Stimulated activated CD8-positive, alpha-beta memory T cell treated with anti-CD3 and anti-CD28 coated beads, Interleukin-2, amount 100 ng/mL, for 48 hours (primary cell): ENCODE measurements around the gene BMP8A.
"Not testable (repeated sequence)": the region's sequence is repeated elsewhere in the genome, so short reads cannot be mapped to it uniquely, and the experiment has no call there.

Experiments used
- DNase-seq, 2 donors: peaks; one replicate each; pipeline ENCODE4 v3.0.0-alpha.2; 2020; ENCODE audit warnings: low read depth in 2 of 2

Gene BMP8A

DNA sequence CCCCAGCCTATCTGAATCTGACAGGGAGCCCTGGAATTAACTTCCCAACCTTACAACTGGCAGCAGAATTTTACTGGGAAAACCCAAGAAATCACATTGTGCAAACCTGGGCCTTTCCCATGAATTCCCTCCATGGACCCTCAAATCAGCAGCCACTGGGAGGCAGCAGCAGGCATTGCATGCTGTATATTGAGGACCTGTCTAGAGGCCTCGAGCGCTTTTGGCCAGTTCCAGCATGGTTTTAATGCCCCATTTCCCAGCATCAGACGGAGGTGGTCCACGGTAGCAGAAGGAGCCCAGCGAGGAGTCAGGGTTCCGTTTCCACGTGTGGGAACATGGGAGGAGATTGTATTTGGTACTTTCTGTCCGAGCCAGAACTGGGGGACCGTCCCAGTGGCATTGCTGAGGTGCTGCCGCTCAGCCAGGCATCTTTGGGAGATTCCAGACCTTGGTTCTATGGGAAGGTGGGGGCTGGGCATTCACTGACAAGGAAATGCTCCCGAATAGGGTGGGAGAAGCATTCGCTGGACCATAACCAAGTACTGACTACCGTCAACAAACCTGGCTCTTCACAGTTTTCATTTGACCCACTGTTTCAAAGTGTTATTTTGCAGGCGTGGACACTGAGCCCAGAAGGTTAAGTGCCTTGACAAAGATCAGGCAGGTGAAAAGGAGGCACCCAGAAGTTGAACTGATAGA, 15.9 kb downstream of the BMP8A start:
- DNase-seq: no peak

DNA sequence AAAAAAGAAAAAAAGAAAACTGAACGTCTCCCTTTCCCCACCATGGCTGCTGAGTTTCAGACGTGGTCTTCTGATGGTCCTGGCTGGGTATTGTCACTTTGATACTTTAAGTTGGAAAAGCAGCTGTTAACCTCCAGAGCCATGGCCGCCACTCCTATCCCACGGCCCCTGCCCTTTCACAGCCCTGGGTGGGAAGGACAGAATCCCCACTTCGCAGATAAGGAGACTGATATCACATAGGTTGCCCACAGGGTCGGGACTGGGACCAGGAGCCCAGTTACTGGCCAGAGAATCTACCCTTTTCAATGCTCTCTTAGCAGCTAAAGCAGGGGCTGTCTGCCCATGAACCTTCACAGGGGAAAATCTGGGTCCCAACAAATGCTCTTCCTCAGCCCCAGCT, 16.8 kb downstream of the BMP8A start:
- DNase-seq: no peak

DNA sequence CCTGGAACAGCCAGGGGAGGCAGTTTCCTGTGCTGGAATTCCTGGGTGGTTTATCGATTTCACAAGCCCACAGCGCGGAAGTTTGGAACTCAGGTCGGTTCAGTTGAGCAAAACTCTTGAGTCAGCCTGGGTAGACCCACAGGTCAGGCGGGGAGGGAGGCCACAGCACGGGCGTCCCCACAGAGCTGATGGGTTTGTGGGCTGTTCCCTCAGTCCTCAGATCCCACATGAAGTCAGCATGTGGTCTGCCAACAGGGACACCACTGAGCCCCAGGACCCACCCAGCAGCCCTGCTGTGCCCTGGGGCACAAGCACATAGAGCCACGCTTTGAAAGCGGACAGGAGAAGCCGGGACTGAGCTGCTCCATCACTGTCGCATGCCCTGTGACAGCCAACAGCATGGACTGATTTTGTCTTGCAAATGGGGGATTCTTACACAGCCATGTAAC, 17.4 kb downstream of the BMP8A start:
- DNase-seq: no peak

DNA sequence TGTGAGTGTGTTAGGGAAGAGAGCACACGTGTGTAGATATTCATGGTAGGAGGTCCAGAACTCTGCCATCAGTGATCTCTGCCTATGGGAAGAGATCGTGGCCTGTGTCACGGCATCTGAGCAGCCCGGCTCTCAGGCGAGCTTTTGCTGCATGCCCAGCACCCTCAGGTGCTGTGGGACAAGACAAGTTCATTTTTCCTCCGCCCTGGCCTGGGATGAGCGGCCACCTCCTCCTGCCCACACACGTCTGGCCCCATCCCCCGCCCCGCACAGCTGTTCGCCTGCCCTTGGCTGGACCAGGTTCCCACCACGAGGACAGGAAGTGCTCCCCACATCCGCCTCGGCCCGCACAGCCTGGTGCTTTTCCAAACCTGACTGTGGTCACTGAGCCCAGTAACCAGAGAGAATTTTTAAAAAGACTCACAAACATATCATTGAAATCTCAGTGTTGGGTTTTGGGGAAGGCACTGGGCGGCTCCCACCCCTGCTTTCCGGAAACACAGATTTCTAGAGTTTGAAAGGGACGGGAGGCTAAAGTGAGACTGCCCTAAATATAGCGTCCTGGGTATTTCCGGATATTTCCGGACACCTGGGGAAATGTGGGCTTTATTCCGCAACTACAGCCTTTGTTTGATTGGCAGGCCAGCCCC, 18.0 kb downstream of the BMP8A start:
- no peak for DNase-seq

DNA sequence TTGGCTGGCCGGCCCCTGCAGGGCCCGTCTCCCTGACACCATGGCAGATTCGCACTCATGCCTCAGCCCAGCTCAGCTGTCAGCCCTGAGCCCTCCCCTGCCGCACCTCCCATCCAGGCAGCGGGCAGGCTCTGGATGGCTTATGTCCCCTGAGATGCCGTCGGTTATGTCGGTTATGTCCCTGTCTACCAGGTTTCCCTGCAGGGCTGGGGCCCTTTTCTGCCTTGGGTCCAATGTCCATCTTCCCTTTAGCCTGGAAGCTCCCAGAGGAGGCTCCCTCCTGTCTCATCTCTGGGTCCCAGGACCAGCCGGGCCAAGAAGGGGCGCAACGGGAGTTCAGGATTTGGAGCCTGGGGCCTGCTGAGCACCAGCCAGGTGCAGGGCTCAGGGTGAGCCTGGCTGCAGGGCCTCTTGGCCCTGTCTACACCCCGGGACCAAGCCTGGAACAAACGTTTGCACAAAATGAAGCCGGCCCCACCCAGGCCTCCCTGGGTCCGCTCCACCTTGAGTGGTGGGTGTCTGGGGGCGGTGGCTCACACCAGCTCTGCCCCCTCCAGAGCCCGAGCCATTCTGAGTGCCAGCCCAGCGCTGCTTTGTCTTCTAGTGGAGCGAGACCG, 19.2 kb downstream of the BMP8A start:
- not testable (repeated sequence) for DNase-seq

DNA sequence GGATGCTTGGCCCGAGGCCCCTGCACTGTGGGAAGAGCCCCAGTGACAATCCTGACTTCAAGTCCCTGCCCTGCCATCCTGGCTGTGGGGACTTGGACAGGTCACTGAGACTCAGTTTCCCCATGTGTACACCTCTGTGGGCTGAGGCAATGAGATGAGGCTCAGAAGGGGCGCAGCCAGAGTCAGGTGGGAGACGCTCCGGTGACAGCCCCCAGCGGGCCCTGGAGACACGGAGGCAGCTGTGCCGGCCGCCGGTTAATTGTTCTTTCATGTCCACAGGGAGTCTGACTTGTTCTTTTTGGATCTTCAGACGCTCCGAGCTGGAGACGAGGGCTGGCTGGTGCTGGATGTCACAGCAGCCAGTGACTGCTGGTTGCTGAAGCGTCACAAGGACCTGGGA, 20.0 kb downstream of the BMP8A start:
- DNase-seq: not testable (repeated sequence)

DNA sequence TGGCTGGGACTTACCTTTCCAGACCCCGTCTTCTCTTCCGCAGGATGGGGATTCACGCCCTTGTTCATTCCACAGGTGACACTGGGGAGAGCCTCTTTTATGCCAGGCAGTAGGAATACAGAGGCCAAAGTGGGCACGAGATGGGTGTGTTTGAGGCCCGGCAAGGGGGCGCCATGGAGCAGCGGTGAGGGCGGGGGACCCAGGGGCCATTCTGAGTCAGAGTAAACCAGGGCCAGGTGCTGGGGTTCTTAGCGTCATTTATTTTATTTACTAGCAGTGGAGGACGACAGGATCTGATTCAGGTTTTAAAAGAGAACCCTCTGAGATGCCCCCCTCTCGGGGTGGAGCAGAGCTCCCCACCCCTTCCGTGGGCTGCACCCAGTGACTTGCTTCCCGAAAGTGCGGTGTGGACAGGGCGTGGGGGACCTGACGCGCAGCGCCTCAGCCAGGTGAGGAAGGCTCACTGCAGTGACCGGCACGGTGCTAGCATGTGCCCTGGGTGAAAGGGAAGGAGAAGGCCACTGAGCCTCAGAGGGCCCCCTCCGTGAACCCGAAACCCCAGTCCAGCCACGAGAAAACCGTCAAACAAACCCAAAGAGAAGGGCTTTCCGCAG, 20.9 kb downstream of the BMP8A start:
- DNase-seq: not testable (repeated sequence)

DNA sequence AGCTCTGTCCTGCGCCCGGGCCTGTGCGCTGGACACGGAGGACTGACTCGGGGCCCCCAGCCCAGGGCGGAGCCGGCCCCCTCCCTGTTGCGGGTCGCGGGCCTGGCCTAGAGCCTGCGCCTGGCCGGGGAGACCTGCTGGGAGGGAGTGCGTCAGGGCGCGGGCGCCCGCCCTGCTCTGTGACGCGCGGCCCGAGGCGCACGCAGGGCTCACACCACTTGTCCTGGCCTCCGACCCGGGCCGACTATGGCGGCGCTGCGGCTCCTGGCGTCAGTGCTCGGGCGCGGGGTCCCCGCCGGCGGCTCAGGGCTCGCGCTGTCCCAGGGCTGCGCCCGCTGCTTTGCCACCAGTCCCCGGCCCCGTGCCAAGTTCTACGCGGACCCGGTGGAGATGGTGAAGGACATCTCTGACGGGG, 23.3 kb downstream of the BMP8A start:
- not testable (repeated sequence) for DNase-seq

DNA sequence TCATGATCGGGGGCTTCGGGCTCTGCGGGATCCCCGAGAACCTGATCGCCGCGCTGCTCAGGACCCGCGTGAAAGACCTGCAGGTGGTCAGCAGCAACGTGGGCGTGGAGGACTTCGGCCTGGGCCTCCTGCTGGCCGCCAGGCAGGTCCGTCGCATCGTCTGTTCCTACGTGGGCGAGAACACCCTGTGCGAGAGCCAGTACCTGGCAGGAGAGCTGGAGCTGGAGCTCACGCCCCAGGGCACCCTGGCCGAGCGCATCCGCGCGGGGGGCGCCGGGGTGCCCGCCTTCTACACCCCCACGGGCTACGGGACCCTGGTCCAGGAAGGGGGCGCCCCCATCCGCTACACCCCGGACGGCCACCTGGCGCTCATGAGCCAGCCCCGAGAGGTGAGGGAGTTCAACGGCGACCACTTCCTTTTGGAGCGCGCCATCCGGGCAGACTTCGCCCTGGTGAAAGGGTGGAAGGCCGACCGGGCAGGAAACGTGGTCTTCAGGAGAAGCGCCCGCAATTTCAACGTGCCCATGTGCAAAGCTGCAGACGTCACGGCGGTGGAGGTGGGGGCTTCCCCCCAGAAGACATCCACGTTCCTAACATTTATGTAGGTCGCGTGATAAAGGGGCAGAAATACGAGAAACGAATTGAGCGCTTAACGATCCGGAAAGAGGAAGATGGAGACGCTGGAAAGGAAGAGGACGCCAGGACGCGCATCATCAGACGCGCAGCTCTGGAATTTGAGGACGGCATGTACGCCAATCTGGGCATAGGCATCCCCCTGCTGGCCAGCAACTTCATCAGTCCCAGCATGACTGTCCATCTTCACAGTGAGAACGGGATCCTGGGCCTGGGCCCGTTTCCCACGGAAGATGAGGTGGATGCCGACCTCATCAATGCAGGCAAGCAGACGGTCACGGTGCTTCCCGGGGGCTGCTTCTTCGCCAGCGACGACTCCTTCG, 24.0 kb downstream of the BMP8A start:
- DNase-seq: peak in 1 of 2 donors; percentile 24

DNA sequence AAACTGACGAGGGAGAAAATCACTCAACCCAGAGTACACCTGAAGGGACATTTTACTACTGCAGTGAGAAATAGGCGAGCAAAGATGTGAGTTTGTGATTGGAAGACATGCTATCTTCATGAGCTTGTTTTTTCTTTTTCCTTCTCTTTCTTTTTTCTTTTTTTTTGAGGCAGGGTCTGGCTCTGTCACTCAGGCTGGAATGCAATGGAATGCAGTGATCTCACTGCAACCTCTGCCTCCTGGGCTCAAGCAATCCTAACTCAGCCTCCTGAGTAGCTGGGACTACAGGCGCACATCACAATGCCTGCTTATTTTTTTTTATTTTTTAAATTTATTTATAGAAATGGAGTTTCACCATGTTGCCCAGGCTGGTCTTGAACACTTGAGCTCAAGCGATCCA, 25.4 kb downstream of the BMP8A start:
- DNase-seq: not testable (repeated sequence)

DNA sequence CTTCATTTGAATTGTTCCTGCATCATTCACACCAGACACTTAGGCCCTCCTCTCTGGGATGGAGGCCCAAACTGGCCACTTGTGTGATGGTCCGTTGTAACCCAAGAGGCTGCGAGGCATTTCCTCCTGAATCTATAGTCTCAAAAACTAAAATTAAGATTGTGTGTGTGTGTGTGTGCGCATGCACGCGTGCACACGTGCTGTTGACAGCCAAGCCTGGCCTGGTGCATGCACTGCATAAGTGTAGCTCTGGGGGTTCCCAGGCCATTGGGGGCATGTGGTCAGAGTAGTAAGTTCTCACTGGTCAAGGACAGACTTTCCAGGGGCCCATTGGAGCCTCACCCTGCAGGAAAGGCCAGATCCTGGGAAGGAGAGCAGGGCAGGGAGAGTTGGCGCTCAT, 26.5 kb downstream of the BMP8A start:
- not testable (repeated sequence) for DNase-seq

DNA sequence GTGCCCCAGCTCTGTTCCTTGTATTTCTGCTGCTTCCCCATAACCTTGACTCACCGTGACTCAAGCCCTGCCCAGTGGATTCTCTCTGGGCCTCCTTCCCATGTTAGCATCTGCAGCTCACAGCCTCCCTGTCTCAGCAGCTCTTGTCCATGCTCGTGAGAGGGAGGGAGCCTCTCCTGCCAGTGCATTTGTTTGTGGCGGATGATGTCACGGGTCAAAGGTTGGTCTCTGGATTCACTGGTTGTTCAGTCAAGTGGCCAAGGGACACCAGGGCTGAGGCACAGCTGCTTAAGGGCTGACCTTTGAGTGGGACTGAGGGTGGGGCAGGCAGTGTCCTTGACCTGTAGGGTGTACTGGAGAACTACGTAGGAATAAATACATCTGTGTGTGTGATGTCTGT, 27.9 kb downstream of the BMP8A start:
- DNase-seq: not testable (repeated sequence)

DNA sequence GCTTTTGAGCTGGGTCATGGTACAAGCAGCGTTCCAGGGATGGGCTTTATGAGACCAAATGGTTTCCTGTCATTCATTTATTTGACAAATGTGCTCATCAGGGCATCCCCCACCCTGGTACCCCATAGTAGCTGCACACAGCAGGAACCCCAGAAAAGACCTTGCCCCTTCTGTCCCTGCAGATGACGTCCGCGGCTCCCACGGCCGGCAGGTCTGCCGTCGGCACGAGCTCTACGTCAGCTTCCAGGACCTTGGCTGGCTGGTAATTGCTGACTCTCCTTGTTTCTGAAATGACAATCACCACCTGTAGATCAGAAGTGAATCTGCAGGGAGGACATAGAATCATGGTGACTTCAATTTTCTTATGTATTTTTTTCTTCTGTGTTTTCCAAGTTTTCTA, 30.8 kb downstream of the BMP8A start:
- DNase-seq: not testable (repeated sequence)

DNA sequence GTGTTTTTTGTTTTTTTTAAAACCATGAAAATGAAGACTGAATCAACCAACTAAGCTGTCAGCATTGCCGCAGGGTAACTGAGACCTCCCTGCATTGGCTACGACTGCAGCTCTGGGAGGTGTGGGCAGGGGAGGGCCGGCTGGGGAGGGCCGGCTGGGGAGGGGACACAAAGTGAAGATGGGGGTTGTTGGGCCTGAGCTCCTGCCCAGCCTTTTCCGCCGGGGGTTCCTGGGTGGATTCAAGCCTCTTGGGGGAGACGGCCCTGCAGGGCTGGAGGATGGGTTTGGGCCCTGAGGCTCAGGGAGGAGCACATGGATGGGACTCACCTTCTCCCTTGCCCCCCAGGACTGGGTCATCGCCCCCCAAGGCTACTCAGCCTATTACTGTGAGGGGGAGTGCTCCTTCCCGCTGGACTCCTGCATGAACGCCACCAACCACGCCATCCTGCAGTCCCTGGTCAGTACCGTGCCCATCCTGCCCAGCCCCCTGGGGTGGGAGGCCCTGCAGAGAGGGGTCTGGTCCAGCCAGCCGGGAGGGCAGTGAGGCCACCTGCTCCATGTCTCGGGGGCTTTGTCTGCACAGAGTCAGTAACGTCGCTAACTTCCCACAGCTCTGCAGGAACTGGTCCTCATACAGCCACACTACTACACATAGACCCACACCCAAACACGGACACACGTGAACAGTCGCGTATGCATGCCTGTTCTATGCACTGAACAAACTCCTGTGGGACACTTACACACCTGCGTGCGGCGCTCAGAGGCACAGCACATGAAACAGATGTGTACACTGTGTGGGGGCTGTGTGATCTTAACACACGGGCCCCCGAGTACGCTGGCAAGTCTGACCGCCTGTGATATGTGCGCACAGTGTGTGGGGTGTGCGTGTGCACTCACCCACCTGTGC, 31.5 kb downstream of the BMP8A start:
- no peak for DNase-seq

DNA sequence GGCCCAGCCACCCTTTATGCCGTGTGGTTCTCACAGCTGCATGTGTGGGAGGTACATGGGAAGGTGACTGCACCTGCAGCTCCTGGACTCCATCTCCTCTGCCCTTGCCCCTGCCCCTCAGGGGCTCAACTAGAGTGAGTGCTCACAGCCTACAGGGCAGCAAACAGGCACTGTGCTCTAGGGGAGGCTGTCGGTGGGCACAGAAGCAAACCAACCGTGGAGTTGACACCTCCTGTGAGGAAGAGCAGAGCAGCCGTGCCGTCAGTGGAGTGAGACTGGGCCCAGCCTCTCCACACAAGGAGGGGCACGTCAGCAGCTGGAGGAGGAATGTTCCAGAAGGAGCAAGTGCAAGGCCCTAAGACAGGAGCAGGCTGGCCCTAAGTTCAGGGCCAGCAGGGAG, 32.7 kb downstream of the BMP8A start:
- no peak for DNase-seq

DNA sequence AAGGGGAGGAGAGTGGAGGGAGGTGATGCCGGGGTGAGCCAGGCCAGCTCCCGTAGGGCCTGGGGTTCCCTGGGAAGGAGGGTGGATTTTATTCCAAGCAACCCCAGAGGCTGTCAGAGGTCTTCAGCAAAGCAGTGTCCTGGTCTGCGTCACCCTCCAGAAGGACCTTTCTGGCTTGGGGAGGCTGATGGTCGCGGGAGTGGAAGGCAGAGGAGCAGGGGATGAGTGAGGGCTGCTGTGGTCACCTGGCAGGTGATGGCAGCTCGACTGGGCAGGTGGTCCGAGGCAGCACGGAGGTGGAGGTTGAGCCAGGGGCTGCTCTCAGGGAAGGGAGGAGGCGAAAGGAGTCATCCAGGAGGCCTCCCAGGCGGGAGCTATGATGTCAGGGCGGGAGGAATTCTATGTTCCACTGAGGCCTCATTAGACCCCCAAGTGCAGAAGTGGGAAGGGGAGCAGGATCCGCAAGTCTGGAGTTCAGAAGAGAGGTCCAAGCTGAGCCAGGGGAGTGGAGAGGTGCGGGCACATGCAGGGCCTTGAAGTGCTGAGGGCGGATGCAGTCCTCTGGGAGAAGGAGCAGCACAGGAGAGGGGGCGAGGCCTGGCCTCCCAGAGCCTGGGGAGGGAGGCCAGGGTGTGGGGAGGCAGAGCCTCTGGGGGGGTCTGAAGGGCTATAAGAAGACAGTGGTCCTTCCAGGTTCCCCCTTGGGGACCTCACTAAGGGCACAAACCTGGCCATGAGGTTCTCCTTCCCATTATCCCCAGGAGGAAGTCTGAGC, 33.3 kb downstream of the BMP8A start:
- DNase-seq: no peak

DNA sequence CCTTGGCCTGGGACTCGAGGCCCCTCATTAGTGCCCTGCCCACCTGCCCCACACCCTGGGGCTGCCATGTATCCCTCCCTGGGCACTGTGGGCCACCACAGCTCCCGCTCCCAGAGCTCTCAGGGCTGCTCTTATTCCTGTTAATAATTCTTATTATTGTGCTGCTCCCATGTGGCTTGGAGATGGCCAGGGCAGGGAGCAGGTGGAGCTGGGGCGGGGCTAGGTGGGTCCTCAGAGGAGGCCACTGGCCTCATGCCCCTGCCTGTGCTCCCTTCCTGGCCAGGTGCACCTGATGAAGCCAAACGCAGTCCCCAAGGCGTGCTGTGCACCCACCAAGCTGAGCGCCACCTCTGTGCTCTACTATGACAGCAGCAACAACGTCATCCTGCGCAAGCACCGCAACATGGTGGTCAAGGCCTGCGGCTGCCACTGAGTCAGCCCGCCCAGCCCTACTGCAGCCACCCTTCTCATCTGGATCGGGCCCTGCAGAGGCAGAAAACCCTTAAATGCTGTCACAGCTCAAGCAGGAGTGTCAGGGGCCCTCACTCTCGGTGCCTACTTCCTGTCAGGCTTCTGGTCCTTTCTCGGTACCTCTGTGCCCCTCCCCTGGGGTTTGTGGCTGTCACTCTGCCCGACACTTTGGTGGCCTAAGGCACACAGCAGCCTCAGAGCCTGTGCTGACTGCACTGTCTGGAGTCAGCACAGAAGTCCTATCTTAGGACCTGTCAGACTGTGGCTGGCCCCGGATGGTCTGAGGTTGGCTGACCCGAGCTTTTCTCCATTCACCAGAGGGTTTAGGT, 34.1 kb downstream of the BMP8A start:
- peak in 1 of 2 donors; percentile 33 for DNase-seq

DNA sequence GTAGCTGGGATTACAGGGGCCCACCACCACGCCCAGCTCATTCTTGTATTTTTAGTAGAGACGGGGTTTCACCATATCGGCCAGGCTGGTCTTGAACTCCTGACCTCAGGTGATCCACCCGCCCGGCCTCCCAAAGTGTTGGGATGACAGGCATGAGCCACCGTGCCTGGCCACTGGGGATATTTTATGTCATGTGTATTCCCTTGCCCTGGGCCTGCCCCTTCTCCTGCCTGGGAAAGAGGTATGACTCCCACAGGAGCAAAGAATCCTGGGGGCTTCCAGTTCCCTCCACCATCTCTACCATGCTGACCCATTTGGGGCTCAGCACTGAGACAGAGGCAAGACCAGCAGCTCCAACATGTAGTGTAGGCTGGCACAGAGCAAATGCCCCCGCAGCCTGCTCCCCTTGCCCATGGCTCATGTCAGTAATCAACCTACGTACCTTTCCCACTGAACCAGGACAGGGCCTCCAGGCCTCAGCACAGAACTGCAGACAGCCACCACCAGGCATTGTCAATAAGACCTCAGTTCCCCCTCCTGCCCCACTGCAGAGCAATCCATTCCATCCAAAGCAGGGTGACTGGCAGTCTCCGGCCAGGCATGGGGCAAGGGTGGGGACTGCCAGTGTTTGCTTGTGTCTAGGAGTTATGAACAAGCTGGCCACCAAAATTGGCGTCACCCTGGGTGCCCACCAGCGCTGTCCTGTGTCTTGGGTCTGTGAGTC, 35.2 kb downstream of the BMP8A start:
- DNase-seq: no peak
